ENCODE data around the gene DLGAP3.

The DLGAP3 gene

DNA sequence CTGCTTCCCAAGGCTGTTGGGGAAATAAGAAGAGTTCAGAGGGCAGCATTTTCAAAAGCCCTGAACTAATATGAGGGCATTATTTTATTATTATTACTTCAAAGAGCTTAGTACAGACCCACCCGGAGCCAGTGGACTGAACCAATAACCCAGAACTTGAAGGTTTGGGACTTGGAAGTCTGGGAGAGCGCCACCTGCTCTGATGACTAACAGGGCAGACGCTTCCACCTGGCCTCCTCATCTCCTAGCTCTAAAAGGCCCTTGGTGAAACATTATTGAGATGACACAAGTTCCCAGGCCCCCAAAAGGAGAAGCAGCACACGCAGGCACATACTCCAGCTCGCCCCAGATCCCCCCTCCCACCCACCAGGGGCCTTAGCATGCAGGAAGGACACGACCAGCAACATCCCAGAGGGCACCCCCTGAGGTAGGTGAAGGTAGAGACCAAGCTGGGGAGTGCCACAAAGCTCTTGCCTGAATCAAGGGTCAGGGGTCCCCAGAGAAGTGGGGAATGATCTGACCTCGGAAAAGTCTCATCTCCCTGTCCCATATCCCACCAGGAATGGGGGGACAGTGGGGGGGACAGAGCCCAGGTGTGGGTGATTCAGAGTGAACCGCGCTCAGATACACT is 1.3 kb downstream of the DLGAP3 start:
- FAIRE-seq, result no peak

DNA sequence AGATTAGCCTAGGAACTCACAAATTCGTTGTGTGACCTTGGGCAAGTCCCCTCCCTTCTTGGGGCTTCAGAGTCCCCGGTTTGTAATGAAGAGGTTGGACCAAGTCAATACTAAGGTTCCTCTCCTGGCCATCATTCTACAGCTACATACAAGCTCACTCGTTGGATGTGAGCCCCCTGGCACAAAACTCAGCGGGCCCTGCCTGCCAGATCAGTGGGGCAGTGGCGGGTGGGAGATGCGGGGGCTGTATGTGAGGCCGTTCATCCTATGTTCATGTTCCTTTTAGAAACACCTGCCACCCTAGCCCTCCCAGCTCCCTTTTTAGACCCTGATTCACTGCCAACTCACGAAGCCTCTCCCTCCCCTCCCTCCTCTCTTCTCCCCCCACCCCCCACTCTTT is 2.1 kb downstream of the DLGAP3 start:
- no peak for FAIRE-seq

DNA sequence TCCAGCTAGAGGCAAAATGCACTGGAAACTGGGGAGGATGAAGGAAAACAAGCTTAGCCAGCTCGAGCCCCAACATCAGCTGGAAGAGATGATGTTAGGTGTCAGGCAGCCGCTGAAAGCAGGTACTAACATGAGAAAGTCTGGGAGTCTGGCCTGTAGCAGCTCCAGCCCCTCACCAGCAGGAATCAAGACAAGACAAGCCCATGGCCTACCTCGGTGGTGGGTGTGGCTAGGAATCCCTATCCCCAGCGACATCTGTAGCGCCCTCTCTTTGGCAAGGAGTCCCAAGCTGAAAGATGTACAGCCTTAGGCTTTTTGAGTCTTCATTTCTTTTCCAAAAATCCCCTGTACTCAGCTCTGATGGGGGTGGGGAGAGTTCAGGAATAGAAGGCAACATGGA is 2.6 kb downstream of the DLGAP3 start:
- no peak for FAIRE-seq

DNA sequence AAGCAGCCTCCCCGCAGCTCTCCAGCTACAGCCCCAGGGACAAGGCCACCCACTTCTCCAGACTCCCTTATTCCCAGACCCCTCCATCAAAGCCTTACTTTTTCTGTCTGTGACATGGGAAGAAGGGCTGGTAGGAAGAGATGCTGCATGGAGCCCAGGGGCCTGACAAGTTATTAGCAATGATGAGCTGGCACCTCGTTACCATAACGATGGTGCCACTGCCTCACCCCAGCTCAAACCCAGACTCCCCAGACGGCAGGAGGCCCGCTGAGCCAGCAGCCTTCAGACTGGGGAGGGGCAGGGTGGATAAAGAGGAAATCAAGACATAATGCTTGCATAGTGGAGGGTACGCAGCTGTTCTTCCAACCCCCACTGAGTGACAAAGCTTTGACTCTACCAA is 3.3 kb downstream of the DLGAP3 start:
- no peak for FAIRE-seq

DNA sequence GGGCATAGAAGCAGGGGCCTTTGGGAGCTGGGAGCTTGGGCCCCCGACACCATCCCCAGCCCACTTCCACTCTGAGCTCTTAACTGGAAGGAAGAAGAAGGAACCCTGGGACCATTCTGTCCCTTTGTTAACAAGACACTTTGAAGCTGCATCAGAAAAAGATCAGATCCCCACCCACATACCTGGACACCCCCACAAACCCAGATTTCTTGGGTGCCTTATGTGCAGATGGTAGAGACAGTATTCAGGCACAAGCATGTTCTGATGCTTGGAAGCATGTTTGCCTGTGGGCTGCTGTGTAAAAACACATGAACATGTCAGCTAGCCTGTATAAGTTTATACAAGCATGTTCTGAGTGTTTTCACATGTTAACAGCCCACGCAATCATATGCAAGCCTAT is 3.7 kb downstream of the DLGAP3 start:
- no peak for FAIRE-seq

DNA sequence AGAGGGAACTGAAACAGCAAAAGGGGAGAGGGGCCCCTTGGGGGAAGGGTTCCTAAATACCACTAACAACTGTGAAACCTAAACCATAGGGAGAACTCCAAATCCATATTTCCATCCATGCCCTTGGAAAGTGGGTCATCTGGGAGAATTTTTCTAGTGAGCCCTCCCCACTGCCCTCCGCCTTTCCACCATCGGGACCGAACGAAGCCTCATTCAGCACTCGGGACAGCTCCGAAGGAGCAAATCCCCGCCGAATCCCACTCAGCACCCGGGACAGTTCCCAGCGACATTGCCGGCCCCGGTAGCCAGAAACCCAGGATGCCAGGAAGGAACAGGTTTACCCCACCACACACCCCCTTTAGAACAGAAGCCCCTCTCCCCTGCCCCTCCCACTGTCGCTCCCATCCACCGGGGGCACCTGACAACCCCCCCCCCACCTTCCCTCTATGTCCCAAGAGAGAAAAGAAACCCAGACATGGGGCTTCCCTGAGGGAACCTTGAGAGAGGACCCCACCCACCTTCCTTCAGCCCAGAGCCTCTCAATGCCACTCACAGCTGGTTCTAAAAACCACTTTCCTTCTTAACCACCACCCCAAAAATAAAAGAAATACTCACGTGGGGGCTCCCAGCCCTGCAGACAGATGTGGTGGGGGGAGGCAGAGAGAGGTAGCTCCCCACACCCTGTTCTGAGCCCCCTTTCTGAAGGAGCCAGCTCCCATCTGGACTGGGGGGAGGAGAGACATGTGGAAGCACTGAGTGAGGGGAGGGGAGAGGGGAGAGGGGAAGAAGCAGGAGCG is 4.5 kb downstream of the DLGAP3 start:
- no peak for FAIRE-seq

DNA sequence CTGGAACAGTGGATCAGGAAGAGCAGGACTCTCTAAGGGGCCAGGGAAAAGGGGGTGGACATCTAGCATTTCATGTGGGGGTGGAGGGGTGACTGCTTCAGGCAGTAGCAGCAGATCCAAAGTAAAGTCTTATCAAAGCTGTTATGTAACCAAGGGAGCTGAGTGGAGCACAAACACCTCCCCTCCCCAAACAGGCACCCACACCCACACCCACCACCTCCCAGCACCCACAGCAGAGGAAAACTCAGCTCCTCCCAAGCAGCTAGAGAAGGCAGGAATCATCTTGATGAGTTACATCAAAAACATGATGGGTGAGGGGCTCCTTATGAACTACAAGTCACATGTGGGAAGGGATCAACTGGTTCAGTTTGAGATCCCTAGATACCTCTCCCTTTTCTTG is 6.0 kb downstream of the DLGAP3 start:
- no peak for FAIRE-seq

DNA sequence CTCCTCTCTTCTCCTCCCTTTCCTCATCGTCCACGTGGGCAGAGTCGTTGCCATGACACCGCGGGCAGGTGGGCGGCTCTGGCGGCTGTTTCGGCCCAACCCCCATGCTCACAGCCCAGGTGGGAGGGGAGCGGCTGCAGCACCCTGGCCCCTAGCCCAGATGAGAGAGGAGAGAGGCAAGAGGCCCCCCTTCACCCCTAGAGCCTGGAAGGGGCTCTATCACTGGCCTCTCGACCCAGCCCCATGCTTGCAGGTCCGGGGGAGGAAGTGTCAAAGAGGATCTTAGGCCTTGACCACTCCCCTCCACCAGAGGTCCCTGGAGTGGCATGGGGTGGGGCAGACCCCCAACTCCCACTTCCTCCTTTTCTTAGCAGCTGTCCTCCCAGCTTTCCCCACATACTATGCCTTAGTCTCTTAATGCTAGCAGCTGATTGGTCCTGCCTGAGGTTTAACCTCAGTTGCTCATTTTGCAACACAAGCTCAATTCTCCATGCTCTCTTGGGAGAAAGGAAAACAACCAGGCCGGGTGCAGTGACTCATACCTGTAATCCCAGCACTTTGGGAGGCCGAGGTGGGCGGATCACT is 10.4 kb downstream of the DLGAP3 start:
- no peak for FAIRE-seq

DNA sequence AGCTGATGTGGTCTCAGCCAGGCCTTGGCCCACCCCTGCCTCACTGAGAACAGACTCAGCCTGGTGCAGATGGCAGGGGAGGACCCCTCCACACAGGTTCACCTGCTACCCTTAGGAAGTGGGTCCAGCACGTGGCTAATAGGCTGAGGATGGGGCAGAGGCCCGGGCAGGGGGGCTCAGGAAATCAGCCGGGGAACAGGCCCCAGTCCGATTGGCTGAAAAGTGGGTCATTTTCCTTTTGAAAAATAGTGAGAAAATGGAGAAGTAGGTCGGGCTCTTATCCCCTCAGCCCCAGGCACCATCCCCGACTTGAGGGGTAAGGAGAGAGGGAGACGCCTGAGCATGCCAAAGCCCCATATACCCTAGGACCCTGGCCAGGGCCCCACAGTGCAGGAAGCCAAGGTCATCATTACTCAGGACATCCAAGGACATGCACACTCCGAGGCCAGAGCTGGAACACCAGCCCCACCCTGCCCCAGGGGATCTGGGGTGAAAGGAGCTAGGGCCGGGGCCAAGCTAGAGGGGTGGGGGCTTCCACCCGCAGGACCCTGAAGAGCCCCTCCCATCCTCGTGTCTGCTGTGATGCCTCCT is 11.0 kb downstream of the DLGAP3 start:
- no peak for FAIRE-seq

DNA sequence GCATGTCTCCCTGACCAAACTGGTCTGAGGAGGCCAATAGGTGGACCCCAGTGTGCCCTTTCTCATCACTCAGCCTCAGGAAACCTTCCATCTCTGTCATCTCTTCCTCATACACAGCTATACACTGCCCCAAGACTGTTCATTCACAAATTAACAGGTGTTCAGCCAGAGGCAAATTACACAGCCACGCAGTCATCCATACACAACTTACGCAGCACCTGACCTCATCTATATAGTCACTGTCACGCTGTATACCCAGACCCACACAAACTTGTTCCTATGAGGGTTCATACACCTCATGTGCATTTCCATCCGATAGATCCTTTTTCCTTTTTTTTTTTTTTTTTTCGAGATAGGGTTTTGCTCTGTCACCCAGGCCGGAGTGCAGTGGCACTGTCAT is 12.4 kb downstream of the DLGAP3 start:
- FAIRE-seq, result no peak

DNA sequence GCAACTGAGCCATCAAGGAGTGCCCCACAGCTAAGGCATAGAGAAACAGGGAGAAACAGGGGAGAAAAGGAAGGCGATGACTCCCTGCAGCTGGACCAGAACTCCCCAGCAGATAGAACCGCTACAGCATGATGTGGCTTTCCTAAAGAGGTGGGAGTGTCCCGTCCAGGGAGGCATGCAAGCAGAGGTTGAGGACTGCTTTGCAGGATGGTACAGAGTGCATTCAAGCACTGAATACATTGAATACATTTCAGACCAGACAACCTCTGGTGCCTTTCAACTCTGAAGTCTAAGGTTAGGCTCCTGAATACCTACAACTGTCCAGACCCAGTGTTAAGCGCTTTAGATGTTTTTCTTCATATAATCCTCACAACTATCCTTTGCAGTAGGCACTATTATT is 13.3 kb downstream of the DLGAP3 start:
- FAIRE-seq, result no peak

DNA sequence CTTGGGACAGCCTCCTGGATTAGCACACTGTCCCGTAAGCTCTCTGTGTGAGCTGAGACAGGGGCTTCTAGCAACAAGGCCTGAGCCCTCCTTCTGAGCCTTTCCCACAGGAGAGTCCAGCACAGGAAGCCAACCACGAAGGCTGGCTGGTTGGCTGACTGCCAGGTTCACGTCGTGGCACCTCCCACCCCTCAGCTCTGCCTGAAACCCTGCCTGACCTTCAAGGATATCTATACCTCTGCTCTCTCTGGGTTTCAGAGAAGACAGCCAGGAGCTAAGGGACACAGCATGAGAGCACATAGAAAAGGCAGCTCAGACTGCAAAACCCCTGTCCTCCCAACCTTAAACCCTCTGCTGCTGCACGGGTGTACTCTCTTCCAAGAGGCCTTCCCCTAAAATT is 13.9 kb downstream of the DLGAP3 start:
- no peak for FAIRE-seq

DNA sequence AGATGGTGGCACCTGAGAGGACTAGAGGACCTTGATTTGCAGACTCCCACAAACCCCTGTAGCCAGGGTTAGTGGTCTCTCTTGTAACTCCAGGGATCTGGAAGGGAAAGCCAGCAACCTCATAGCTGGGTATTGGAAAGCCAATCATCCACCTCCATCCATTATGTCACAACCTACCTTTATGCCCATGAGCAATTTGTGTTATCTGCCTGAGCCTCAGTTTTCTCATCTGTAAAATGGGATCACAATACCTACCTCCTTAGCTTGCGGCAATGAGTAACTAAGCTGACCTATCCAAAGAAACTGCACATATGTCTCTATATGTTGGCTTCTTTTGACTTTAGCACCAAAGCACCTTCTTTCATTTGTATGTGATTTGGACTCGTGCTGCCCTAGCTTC is 14.5 kb downstream of the DLGAP3 start:
- no peak for FAIRE-seq

DNA sequence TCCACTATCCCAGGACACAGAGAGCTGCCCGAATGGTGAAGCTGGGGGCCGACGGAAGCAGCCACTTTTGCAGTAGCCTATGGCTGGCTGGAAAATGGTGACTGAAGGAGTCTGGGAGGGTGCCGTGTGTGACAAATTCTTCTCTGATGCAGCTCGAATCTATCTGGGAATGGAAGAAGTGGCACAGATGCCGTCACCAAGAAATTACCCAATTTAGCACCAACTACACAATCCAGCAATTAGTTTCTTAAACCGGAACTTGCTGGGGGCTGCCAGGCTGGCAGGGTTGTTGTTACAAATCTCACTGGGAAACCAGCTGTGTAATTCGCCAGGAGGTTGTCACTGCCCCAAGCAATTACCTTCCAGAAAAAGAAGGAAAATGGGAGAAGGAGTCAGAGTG is 18.0 kb downstream of the DLGAP3 start:
- FAIRE-seq, result no peak

DNA sequence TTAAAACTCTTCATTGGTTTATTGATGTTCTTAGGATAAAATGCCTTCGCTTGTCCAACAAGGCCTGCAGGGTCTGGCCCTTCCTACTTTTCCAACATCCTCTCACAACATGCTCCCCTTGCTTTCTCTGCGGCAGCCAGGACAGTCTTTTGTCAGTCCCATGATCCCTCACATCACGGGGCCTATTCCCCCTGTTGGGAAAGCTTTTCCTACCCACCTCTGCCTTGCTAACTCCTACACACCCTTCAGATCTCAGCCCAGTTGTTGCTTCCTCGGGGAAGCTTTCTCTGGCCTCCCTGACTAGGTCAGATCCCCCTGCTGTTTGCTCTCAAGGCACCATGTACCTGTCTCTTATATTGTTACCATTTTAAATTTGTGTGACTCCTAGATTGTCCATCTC is 19.0 kb downstream of the DLGAP3 start:
- no peak for FAIRE-seq

DNA sequence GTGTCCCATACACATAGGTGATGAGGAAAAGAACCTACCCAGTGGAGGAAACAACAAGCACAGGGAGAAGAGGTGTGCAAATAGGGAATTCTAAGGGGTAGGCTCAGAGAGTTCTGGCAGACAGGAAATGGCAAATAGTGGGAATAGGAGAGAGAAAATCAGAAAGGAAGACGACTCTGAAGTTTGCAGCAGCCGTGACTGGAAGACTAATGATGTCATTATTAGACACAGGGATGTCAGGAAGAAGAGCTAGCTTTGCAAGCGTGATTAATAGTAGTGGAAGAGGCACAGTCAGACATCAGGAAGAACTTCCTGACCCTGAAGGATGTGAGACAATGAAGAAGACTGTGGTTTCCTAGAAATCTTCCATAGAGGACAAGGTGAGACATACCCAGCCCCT is 21.1 kb downstream of the DLGAP3 start:
- no peak for FAIRE-seq

DNA sequence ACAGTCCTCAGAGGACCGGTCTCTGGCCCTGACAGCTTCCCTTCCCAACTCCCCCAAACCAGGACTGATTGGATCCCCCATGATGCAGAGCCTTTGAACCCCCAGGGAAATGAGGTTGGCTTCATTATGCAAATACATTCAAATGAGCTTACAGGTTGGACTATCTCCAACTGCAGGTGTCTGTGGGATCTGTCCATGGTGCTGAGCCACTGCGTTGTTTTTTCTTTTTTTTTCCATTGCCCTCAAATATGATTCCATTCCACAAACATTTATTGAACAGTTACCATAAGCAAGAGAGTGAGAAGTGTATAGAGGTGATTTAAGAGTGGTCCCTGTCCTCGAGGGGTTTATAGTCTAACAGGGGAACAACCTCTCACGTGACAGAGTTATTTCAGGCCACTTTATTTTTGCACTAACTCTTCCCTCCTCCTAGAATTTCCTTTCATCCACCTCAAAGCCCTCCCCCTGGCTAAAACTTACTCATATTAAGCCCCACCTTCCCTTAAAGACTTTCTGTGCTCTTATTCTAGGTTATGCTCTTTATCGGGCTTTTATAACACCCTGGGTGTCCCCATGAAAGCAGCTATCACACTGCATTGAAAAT is 21.9 kb downstream of the DLGAP3 start:
- FAIRE-seq, result no peak

DNA sequence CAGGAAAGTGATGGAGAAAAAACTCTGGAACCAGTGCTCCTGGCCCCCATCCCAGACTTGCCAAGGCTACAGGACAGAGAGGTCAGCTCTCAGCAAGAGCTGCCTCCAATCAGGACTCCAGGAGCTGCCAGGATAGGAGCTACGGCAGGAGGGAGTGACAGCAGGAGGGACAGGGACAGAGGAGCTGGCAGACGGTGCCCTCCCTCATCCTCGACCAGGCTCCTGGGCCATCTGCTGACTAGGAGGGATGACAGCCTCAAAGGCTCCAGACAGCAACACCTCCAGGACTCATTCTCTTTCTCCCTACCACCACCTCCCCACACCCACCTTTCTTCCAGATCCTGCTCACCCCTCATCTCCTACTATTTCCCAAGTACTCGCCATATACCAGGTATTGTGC is 22.7 kb downstream of the DLGAP3 start:
- no peak for FAIRE-seq

DNA sequence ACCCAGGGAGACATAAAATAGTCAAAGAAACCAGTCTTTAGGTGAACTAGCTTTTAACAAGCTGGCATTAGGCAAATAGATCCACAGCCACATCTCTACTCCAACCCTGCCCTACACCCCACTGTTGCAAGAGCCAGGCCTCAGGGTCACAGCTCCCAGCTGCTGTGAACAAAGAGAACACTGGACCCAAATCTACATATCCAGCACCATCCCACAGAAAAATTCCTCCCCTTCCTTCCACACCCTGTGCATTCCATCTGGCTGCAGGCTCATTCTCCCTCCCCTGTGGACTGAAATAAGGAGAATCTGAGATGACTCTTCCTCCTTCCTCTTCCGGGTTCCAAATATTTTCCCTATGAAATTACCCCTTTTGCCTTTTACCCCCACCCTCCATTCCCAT is 23.2 kb downstream of the DLGAP3 start:
- FAIRE-seq, result no peak

DNA sequence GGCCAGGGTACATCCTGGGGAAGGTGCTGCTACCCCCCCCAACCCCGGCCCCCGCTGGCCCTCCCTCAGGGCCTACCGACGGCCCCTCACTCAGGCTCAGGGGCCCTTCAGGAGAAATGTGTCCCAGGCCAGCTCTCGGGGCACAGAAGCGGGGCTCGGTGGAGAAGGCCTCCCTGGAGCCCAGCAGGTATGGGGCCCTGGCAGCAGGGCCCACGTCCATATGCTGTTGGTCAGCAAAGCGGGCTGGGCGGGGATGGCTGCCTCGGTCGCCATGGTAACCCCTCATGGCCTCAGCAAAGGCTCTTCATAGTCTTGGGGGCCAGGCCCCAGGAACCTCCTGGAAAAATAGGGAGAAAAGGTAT is 24.4 kb downstream of the DLGAP3 start:
- FAIRE-seq, result no peak

DNA sequence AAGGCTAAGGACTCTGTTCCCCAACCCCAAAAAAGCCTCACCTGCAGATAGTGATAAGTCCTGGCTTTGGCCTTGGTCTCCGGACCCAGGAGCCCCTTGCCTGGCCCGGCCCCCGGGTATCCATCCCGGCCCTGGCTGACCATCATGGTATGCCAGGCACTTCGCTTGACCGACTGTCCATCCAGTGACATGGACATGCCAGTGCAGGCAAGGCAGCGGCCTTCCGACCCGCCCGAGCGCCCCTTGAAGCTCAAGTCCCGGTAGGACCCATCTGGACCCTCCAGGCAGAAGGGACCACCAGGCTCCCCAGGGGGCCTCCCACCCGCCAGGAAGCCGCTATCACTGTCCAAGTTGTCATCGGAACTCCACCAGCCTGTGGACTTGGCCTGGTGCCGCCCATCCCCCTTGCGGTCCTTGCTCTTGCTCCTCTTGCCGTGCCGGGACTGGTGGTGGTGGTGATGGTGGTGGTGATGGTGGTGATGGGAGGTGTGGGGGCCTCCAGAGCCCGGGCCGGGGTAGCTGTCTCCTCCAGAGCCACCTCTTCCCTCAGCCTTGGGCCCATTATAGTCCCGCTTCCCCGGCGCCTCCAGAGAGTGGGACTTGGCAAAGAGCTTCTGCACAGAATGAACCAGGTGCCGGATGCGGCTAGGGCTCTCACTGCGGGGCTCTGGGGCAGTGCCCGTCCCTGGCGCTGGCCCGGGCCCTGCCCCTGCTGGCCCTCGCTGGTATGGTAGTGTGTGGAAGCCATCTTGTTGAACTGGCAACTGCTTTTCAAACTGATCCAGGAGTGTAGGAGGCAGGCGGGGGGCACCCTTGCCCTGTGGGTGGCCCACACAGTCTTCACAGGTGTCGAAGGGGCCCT is 25.0 kb downstream of the DLGAP3 start:
- FAIRE-seq, result no peak

DNA sequence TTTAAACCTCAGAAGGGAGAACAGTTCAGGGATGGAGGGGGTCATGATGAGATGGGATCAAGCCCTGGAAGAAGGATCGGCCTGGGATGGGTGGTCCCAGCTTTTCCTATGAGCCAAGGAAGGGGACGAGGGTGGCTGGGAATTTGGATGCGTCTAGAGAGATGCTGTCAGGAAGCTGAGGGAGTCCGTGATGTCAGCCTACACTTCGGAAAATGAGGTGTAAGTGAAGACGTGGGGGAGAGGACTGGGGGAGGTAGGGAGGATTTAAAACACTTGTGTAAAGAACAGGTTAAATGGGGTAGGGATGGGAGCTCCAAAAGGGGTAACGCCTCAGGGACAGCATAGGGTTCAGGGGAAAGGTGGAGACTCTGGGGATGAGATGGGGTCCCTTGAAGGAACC is 27.5 kb downstream of the DLGAP3 start:
- FAIRE-seq, result no peak

All from TTC549 (cell line).